ENCODE measurements around the gene FGF12. TPM values are rescaled to one million over a fixed set of nuclear protein-coding genes. Genes with fewer than 3 reads are reported as not detected.

Gene FGF12
- total and polyA plus RNA-seq, 2 donors (not counting 1 experiment from before 2014, with no cell fraction given) = 0.17 TPM; not detected in 1

DNA sequence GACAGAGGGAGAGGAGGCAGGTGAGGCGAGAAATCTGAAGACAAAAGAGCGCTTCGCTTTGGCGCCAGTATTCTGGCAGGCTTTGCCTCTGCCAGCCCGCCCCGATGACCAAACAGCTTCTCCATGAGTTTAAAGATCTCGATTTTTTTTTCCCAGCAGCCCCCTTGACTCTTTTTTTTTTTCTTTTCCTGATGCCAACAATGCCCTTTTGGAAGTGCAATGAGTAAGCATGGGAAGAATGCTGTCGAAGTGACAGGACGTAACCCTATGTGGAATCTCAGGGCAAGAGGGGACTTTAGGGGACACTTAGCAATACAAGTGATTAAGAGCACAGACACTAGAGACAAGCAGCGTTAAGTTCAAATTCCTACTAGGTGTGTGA, 211.7 kb downstream of the FGF12 start:
- no peaks in the 10 kb centered on the region for H3K36me3 ChIP-seq (ENCODE audit: control insufficient read depth, insufficient read depth, low read length)
- no peaks in the 10 kb centered on the region for H4K20me1 ChIP-seq (ENCODE audit: control insufficient read depth, extremely low read depth, insufficient read depth, low read length)
- no peak overlapping the region for H2AFZ ChIP-seq (ENCODE audit: low read length)
- H3K4me3 ChIP-seq (replicated peaks in 1 of 4; ENCODE audit: control extremely low read depth in 1 of 4, insufficient read depth in 1 of 4, low read depth in 3 of 4, low read length in 4 of 4) = no peak overlapping the region
- H3K27ac ChIP-seq (ENCODE audit: insufficient read depth, low read length) = no peak overlapping the region
- no peak for TF ChIP-seq EZH2 (IDR thresholded peaks at IDR 0.05; ENCODE audit: low read length, missing control alignments)
- TF ChIP-seq, protein P1, sequence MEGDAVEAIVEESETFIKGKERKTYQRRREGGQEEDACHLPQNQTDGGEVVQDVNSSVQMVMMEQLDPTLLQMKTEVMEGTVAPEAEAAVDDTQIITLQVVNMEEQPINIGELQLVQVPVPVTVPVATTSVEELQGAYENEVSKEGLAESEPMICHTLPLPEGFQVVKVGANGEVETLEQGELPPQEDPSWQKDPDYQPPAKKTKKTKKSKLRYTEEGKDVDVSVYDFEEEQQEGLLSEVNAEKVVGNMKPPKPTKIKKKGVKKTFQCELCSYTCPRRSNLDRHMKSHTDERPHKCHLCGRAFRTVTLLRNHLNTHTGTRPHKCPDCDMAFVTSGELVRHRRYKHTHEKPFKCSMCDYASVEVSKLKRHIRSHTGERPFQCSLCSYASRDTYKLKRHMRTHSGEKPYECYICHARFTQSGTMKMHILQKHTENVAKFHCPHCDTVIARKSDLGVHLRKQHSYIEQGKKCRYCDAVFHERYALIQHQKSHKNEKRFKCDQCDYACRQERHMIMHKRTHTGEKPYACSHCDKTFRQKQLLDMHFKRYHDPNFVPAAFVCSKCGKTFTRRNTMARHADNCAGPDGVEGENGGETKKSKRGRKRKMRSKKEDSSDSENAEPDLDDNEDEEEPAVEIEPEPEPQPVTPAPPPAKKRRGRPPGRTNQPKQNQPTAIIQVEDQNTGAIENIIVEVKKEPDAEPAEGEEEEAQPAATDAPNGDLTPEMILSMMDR (conservative IDR thresholded peaks at IDR 0.05 in 1 of 2, IDR thresholded peaks at IDR 0.05 in 1 of 2; ENCODE audit: low read depth in 1 of 2, low read length in 2 of 2) = no peak
- no peaks in the 10 kb centered on the region for H3K4me1 ChIP-seq (ENCODE audit: control insufficient read depth, extremely low read depth, insufficient read depth, low read length)
- H3K9ac ChIP-seq (ENCODE audit: insufficient read depth, low read length) = no peak overlapping the region
- H3K9me3 ChIP-seq (ENCODE audit: control insufficient read depth, insufficient read depth, low read depth, low read length) = no peaks in the 10 kb centered on the region
- H3K4me2 ChIP-seq (ENCODE audit: extremely low read depth, insufficient read depth, low read length) = no peak overlapping the region
- no peak for DNase-seq (ENCODE audit: low read depth in 2 of 2)
- H3K27me3 ChIP-seq (ENCODE audit: control insufficient read depth, insufficient read depth, low read length) = no peaks in the 10 kb centered on the region
- H3K79me2 ChIP-seq (ENCODE audit: control insufficient read depth, insufficient read depth, low read length) = no peaks in the 10 kb centered on the region

DNA sequence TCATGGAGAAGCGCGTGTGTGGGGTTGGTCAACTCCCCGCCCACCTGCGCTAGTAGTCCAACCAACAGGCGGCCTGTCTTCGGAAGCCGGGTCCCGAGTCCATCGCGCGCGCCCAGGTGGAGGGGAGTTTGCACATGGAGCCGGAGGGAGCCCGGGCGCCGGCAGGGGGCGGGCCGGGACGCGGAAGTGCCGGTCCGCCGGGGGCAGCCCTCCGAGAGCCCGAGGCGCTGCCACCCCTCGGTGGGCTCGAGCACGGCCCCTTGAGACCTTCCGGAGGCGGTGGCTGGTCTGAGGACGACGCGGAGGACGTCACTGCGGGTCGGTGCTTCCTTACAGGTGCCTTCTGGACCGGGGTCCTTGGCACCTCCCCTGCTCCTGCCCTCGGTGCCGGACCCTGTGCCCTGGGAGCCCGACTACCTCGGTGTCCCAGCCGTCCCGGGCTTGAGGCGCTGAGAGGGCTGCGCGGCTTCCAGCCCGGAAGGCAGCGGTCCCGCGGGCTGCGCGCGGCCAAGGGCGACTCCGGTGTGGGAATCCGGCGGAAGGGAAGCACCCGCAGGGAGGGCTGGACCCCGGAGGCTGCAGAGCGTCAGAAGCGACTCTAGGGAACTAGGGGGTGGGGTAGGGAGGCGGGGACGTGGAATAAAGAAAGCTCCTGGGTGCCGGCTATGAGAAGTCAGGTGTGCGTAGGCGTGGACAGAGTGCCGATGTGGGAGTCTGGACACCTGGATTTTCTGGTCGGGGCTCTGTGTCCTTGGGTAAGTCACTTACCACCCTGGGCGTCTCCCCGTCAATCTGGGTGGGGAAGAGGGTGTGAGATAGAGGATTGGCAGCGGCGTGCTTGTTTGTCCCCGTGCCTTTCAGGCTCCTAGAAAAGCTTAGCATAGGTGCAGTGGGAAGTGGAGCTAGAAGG, 212.3 kb downstream of the FGF12 start:
- H4K20me1 ChIP-seq (ENCODE audit: control insufficient read depth, extremely low read depth, insufficient read depth, low read length) = no peaks in the 10 kb centered on the region
- H3K9me3 ChIP-seq (ENCODE audit: control insufficient read depth, insufficient read depth, low read depth, low read length) = no peaks in the 10 kb centered on the region
- no peak overlapping the region for H3K4me3 ChIP-seq (replicated peaks in 1 of 4; ENCODE audit: control extremely low read depth in 1 of 4, insufficient read depth in 1 of 4, low read depth in 3 of 4, low read length in 4 of 4)
- no peaks in the 10 kb centered on the region for H3K79me2 ChIP-seq (ENCODE audit: control insufficient read depth, insufficient read depth, low read length)
- H3K27ac ChIP-seq (ENCODE audit: insufficient read depth, low read length) = no peak overlapping the region
- no peaks in the 10 kb centered on the region for H3K4me1 ChIP-seq (ENCODE audit: control insufficient read depth, extremely low read depth, insufficient read depth, low read length)
- H3K4me2 ChIP-seq (ENCODE audit: extremely low read depth, insufficient read depth, low read length) = no peak overlapping the region
- no peaks in the 10 kb centered on the region for H3K36me3 ChIP-seq (ENCODE audit: control insufficient read depth, insufficient read depth, low read length)
- no peak overlapping the region for H3K9ac ChIP-seq (ENCODE audit: insufficient read depth, low read length)
- no peak for DNase-seq (ENCODE audit: low read depth in 2 of 2)
- no peak for TF ChIP-seq EZH2 (IDR thresholded peaks at IDR 0.05; ENCODE audit: low read length, missing control alignments)
- TF ChIP-seq, protein P1 (conservative IDR thresholded peaks at IDR 0.05 in 1 of 2, IDR thresholded peaks at IDR 0.05 in 1 of 2; ENCODE audit: low read depth in 1 of 2, low read length in 2 of 2) = no peak
- H3K27me3 ChIP-seq (ENCODE audit: control insufficient read depth, insufficient read depth, low read length) = no peaks in the 10 kb centered on the region
- no peak overlapping the region for H2AFZ ChIP-seq (ENCODE audit: low read length)

DNA sequence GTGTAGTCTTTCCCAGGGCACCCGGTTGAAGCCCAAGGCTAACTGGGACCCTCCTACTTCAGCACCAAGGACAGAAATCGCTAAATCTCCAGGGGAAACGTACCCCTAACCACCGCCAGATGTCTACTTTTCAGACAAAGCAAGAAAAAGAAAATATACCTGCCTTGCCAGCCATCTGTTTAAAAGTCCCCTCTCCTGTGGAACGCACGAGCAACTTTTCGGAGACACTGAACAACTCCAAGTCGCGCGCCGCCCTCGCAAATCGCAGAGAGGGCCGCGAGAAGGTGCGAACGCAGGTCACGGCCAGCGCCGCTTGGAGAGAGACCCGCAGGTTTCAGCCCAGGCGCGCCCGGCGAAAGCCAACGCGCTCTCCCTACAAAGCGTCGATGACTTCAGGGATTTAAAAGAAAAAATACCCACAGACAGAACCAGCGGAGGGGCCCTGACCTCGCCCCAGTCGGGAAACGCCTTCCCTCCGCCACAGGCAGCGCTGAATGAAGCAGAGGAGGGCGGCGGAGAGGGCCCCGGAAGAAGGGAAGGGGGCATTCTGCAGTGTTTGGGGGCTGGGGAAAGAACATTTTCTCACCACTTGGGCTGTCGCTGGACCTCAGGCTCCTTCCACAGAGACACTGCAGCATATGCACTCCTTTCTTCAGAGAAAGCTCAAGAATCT, 213.1 kb downstream of the FGF12 start:
- Histone ChIP-seq H3K79me2 (ENCODE audit: control insufficient read depth, insufficient read depth, low read length) (no peaks in the 10 kb centered on the region), H3K27me3 (ENCODE audit: control insufficient read depth, insufficient read depth, low read length) (no peaks in the 10 kb centered on the region), H3K9ac (ENCODE audit: insufficient read depth, low read length) (no peak overlapping the region), H3K4me1 (ENCODE audit: control insufficient read depth, extremely low read depth, insufficient read depth, low read length) (no peaks in the 10 kb centered on the region), H3K9me3 (ENCODE audit: control insufficient read depth, insufficient read depth, low read depth, low read length) (no peaks in the 10 kb centered on the region), H3K4me3 (replicated peaks in 1 of 4; ENCODE audit: control extremely low read depth in 1 of 4, insufficient read depth in 1 of 4, low read depth in 3 of 4, low read length in 4 of 4) (no peak overlapping the region), H4K20me1 (ENCODE audit: control insufficient read depth, extremely low read depth, insufficient read depth, low read length) (no peaks in the 10 kb centered on the region), H2AFZ (ENCODE audit: low read length) (no peak overlapping the region), H3K27ac (ENCODE audit: insufficient read depth, low read length) (no peak overlapping the region), H3K36me3 (ENCODE audit: control insufficient read depth, insufficient read depth, low read length) (no peaks in the 10 kb centered on the region), H3K4me2 (ENCODE audit: extremely low read depth, insufficient read depth, low read length) (no peak overlapping the region)
- TF ChIP-seq, protein P1 (conservative IDR thresholded peaks at IDR 0.05 in 1 of 2, IDR thresholded peaks at IDR 0.05 in 1 of 2; ENCODE audit: low read depth in 1 of 2, low read length in 2 of 2) = no peak
- no peak for TF ChIP-seq EZH2 (IDR thresholded peaks at IDR 0.05; ENCODE audit: low read length, missing control alignments)
- peak; percentile 2 to 38 for DNase-seq (ENCODE audit: low read depth in 2 of 2)
